Frontal cortex (tissue), 1 donor: ENCODE results near the gene ATP5MK. TPM values are rescaled to one million over a fixed set of nuclear protein-coding genes. Genes with fewer than 3 reads are reported as not detected.

Experiments
- total RNA-seq: library from RNA; depleted of rRNA; stranded (reverse); fragments of >200 nt; gene quantifications from one replicate; pipeline ENCODE4 v1.2.3, GENCODE V29; 2014

Gene ATP5MK
- total RNA-seq, 1 donor from 2014 or later = 181 TPM

Other genes starting within 250 kb of the ATP5MK start
- 86.4 TPM for gene NT5C2, start 203.2 kb downstream of the ATP5MK start, total RNA-seq
- not detected for gene RPEL1, start 150.6 kb downstream of the ATP5MK start, total RNA-seq
- 138 TPM for gene INA, start 119.3 kb downstream of the ATP5MK start, total RNA-seq
- 11.0 TPM for gene PCGF6, start 45.3 kb downstream of the ATP5MK start, total RNA-seq
- 14.3 TPM for gene TAF5, start 28.5 kb downstream of the ATP5MK start, total RNA-seq
- 23.6 TPM for gene PDCD11, start 151 bp upstream of the ATP5MK start, total RNA-seq
- gene CALHM2, start 55.9 kb upstream of the ATP5MK start, total RNA-seq = 1.6 TPM
- gene CALHM1, start 62.4 kb upstream of the ATP5MK start, total RNA-seq = not detected
- not detected for gene CALHM3, start 82.8 kb upstream of the ATP5MK start, total RNA-seq
- 25.7 TPM for gene NEURL1, start 97.2 kb upstream of the ATP5MK start, total RNA-seq